SJSA1 (cell line): ENCODE data around the gene RAX. TPM values are rescaled to one million over a fixed set of nuclear protein-coding genes. Genes with fewer than 3 reads are reported as not detected.

Experiments used
- DNase-seq, 2 experiments: peaks; one replicate each; pipeline ENCODE4 v3.0.0-alpha.2; 2015 to 2020; ENCODE audit warnings: low spot score in 2 of 2, low read depth in 1 of 2
- H3K27ac ChIP-seq: fragments of 250-450 bp; sonication (Bioruptor Pico); 2 replicates; pipeline ENCODE4 v1.5.1; 2020; ENCODE audit warnings: mild to moderate bottlenecking, moderate library complexity
- H3K27me3 ChIP-seq: fragments of 250-450 bp; sonication (Bioruptor Pico); replicated peaks from 2 replicates; pipeline ENCODE4 v1.5.1; 2020; ENCODE audit warnings: mild to moderate bottlenecking, moderate library complexity
- H3K36me3 ChIP-seq: fragments of 250-450 bp; sonication (Bioruptor Pico); 2 replicates; pipeline ENCODE4 v1.5.1; 2020; ENCODE audit warnings: mild to moderate bottlenecking
- H3K4me1 ChIP-seq: fragments of 250-450 bp; sonication (Bioruptor Pico); replicated peaks from 2 replicates; pipeline ENCODE4 v1.6.1; 2021; ENCODE audit warnings: mild to moderate bottlenecking
- H3K4me3 ChIP-seq: fragments of 250-450 bp; sonication (Bioruptor Pico); 2 replicates; pipeline ENCODE4 v1.5.1; 2020; ENCODE audit warnings: mild to moderate bottlenecking
- H3K9me3 ChIP-seq: fragments of 250-450 bp; sonication (Bioruptor Pico); replicated peaks from 2 replicates; pipeline ENCODE4 v1.5.1; 2020; ENCODE audit warnings: mild to moderate bottlenecking
- total RNA-seq: library from RNA; depleted of rRNA; stranded (reverse); fragments of >200 nt; shearing (Covaris generic); gene quantifications from 2 replicates; pipeline ENCODE4 v1.2.3, GENCODE V29; 2014

The RAX gene
- total RNA-seq, 1 experiment from 2014 or later: not detected

- Histone ChIP-seq H3K27me3 (peaks cover 64% of the 10 kb centered on the region), H3K4me1 (no peaks in the 10 kb centered on the region), H3K27ac (no peak overlapping the region), H3K4me3 (no peak overlapping the region), H3K9me3 (no peaks in the 10 kb centered on the region), H3K36me3 (no peaks in the 10 kb centered on the region)
- peak in 1 of 2 experiments; percentile 25 for DNase-seq
Measured at GRCh38 chr18:59286341-59286740, 13.1 kb upstream of the RAX start.

- Histone ChIP-seq H3K4me3 (no peak overlapping the region), H3K27ac (no peak overlapping the region), H3K36me3 (no peaks in the 10 kb centered on the region), H3K27me3 (peaks cover 78% of the 10 kb centered on the region), H3K4me1 (no peaks in the 10 kb centered on the region), H3K9me3 (no peaks in the 10 kb centered on the region)
- no peak for DNase-seq
Measured at GRCh38 chr18:59282341-59282740, 9.1 kb upstream of the RAX start.

- H3K36me3 ChIP-seq: no peaks in the 10 kb centered on the region
- H3K9me3 ChIP-seq: no peaks in the 10 kb centered on the region
- no peak overlapping the region for H3K27ac ChIP-seq
- H3K4me1 ChIP-seq: no peaks in the 10 kb centered on the region
- H3K27me3 ChIP-seq: peaks cover 79% of the 10 kb centered on the region
- no peak overlapping the region for H3K4me3 ChIP-seq
- no peak for DNase-seq
Measured at GRCh38 chr18:59279722-59280121, 6.5 kb upstream of the RAX start.

- Histone ChIP-seq H3K9me3 (no peaks in the 10 kb centered on the region), H3K36me3 (no peaks in the 10 kb centered on the region), H3K4me1 (no peaks in the 10 kb centered on the region), H3K4me3 (no peak overlapping the region), H3K27me3 (peaks cover 79% of the 10 kb centered on the region), H3K27ac (no peak overlapping the region)
- DNase-seq: no peak
Measured at GRCh38 chr18:59279193-59279592, 5.9 kb upstream of the RAX start.

- DNase-seq: peak in 1 of 2 experiments; percentile 16
- Histone ChIP-seq H3K36me3 (no peaks in the 10 kb centered on the region), H3K9me3 (no peaks in the 10 kb centered on the region), H3K4me3 (no peak overlapping the region), H3K4me1 (no peaks in the 10 kb centered on the region), H3K27ac (no peak overlapping the region), H3K27me3 (peaks cover 79% of the 10 kb centered on the region)
Measured at GRCh38 chr18:59278793-59279192, 5.5 kb upstream of the RAX start.

DNA sequence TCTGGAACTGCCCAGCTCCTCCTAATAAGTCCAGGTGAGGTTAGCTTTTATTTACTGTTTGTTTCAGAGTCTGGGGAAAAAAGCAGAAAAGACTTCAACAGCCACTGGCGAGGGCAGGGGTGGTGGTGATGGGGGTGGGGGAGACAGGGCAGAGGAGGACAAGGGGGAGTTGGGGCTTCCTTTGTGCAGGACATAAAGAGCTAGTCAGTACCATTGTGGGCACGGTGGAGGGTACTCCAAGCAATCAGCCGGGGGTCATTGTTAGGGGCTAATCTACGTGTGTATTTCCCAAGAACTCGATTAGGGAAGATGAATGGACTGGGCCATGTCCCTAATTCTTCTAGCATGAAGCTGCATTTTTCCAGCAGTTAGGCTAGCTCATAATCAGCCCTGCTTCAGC, 2.8 kb upstream of the RAX start:
- peaks cover 88% of the 10 kb centered on the region for H3K27me3 ChIP-seq
- no peak for DNase-seq
- peaks cover 7% of the 10 kb centered on the region for H3K9me3 ChIP-seq
- H3K4me1 ChIP-seq: peaks cover 9% of the 10 kb centered on the region; the same call in 1 of the 2 replicates
- H3K27ac ChIP-seq: no peak overlapping the region
- no peak overlapping the region for H3K4me3 ChIP-seq
- no peaks in the 10 kb centered on the region for H3K36me3 ChIP-seq

GRCh38 chr18:59275406-59275949, 2.2 kb upstream of the RAX start:
- peaks cover 7% of the 10 kb centered on the region for H3K9me3 ChIP-seq
- no peak for DNase-seq
- H3K4me1 ChIP-seq: peaks cover 9% of the 10 kb centered on the region; the same call in 1 of the 2 replicates
- peaks cover 90% of the 10 kb centered on the region for H3K27me3 ChIP-seq
- no peak overlapping the region for H3K27ac ChIP-seq
- no peaks in the 10 kb centered on the region for H3K36me3 ChIP-seq
- H3K4me3 ChIP-seq: no peak overlapping the region

DNA sequence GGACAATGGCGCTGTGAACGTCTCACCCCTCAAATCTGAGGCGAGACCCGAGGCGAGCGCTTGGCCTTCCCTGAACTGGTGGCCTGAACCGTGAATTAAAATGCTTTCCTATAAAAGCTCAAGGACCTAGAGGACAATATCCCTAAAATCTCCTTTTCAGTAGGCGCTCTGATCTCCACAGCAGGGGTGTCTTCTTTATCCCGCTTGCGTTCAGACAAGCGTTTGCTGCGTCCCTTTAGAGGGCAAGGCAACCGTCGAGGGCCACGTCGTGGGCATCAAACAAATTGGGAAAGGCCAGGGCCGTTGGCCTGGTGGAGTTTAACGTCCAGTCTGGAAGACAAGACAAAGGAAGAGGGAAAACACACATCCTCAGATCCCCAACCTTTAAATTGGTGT, 1.3 kb upstream of the RAX start:
- no peak overlapping the region for H3K4me3 ChIP-seq
- DNase-seq: no peak
- H3K27ac ChIP-seq: no peak overlapping the region
- H3K4me1 ChIP-seq: peaks cover 9% of the 10 kb centered on the region; the same call in 1 of the 2 replicates
- no peaks in the 10 kb centered on the region for H3K36me3 ChIP-seq
- peaks cover 7% of the 10 kb centered on the region for H3K9me3 ChIP-seq
- H3K27me3 ChIP-seq: peaks cover 91% of the 10 kb centered on the region

- DNase-seq: no peak
- Histone ChIP-seq H3K4me1 (peaks cover 14% of the 10 kb centered on the region), H3K27me3 (peaks cover 91% of the 10 kb centered on the region), H3K4me3 (no peak overlapping the region), H3K27ac (no peak overlapping the region), H3K36me3 (no peaks in the 10 kb centered on the region), H3K9me3 (peaks cover 7% of the 10 kb centered on the region)
Measured at GRCh38 chr18:59273759-59274532, 692 bp upstream of the RAX start.

DNA sequence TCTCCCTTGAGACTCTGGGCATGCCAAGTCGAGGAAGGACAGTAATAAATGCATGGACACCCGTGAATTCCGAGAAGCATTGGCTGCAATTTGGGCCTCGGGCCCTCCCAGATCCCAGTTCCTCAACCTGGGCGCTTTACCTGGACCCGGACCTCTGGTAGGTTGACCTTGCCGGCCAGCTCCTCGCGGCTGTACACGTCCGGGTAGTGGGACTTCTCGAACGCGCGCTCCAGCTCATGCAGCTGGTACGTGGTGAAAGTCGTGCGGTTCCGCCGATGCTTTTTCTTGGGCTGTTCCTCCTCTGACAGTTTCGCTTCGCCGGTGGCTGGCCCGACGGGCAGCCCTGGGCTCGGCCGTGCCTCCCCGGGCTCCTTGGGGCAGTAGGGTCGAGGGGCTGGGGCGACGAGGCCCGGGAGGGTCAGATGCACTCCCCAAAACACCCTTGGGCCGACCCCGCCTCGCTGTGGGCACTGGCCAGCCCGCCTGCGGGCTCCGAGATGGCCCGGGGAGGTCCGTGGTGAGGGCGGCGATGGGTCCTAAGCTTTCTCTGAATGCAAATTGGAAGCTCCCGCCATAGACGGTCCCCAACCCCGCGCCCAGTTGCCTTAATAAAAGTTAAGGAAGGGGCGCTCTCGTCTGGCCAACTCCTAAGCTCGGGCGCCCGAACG, 899 bp downstream of the RAX start:
- no peak for DNase-seq

GRCh38 chr18:59271606-59272220, 1.5 kb downstream of the RAX start:
- Histone ChIP-seq H3K9me3 (peaks cover 10% of the 10 kb centered on the region), H3K4me1 (peaks cover 17% of the 10 kb centered on the region), H3K36me3 (no peaks in the 10 kb centered on the region), H3K27ac (no peak overlapping the region), H3K4me3 (no peak overlapping the region), H3K27me3 (peaks cover 97% of the 10 kb centered on the region)
- DNase-seq: no peak

More for the DNA sequence above, 899 bp downstream of the RAX start:
- Histone ChIP-seq H3K36me3 (no peaks in the 10 kb centered on the region), H3K27me3 (peaks cover 97% of the 10 kb centered on the region), H3K4me3 (no peak overlapping the region), H3K4me1 (peaks cover 17% of the 10 kb centered on the region), H3K9me3 (peaks cover 10% of the 10 kb centered on the region), H3K27ac (no peak overlapping the region)

DNA sequence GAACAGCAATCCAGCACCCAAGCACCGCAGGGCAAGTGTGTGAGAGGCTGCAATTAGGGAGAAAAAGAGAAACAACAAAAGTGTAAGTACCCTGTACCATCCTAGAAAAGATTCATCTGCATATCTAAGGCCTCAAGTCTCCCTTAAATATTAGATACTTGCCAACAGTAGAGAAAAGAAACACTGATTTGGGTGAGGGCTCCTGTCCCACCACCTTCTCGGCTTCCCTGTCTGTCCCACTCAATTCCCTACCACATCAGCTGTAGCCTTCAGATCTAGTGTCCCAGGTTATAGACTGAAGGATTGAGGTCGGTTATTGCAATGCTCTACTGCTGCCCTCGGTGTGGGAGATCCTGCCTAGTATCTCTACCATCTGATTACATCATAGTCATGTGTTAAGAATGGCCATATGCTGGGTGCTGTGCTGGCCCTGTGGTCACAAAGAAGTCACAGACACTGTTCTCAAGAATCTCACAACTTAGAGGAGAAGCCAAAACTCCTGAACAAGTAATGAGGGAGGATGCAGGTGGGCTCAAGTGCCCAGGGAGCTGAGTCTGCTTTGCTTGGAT, 2.5 kb downstream of the RAX start:
- Histone ChIP-seq H3K9me3 (peaks cover 10% of the 10 kb centered on the region), H3K27ac (no peak overlapping the region), H3K4me3 (no peak overlapping the region), H3K27me3 (peaks cover 100% of the 10 kb centered on the region), H3K36me3 (no peaks in the 10 kb centered on the region), H3K4me1 (peaks cover 17% of the 10 kb centered on the region)
- no peak for DNase-seq

- H3K27ac ChIP-seq: no peak overlapping the region
- H3K27me3 ChIP-seq: peaks cover 100% of the 10 kb centered on the region
- peaks cover 10% of the 10 kb centered on the region for H3K9me3 ChIP-seq
- peak overlapping the region; percentile 10; the same call in 1 of the 2 replicates for H3K4me3 ChIP-seq
- peaks cover 21% of the 10 kb centered on the region for H3K4me1 ChIP-seq
- DNase-seq: no peak
- no peaks in the 10 kb centered on the region for H3K36me3 ChIP-seq
Measured at GRCh38 chr18:59269563-59270119, 3.6 kb downstream of the RAX start.
